GM12878 (cell line): ENCODE measurements around the gene ZNF618. TPM values are rescaled to one million over a fixed set of nuclear protein-coding genes. Genes with fewer than 3 reads are reported as not detected.

Experiments used
- ATAC-seq: fragments of 200-7000 bp; cut with Tn5 transposase; 3 replicates; pipeline ENCODE4 v1.9.1; 2020; ENCODE audit warnings: mild to moderate bottlenecking, moderate library complexity
- BruUV-seq: library from RNA; stranded (reverse); fragments of 400-500 nt; replicated peaks from 2 replicates; lab custom pipeline; 2021; lab: Mats Ljungman, UMichigan
- CTCF ChIA-PET: fragments of 300-600 bp; sonication (Branson Sonifier 250); formaldehyde crosslinking; extraction: SDS; loops from one replicate; lab custom pipeline; 2021; ENCODE audit warnings: inconsistent platforms; lab: Yijun Ruan, JAX
- POLR2A ChIA-PET: fragments of 350-600 bp; formaldehyde crosslinking; extraction: SDS; loops from one replicate; lab custom pipeline; 2021; ENCODE audit warnings: inconsistent platforms; lab: Charles Lee
- RAD21 ChIA-PET: fragments of 300-600 bp; sonication (Branson Sonifier 250); formaldehyde crosslinking; loops from one replicate; lab custom pipeline; 2023; ENCODE audit warnings: antibody characterized with exemption; ENCODE audit not compliant: unreplicated experiment; lab: Charles Lee
- SMC1A ChIA-PET: fragments of 300-600 bp; sonication (Branson Sonifier 250); formaldehyde crosslinking; loops from one replicate; lab custom pipeline; 2023; ENCODE audit not compliant: unreplicated experiment, uncharacterized antibody; lab: Charles Lee
- DNase-seq: peaks from one replicate; pipeline ENCODE4 v3.0.0-alpha.2; 2011; ENCODE audit warnings: low read depth, low spot score
- FAIRE-seq: peaks from 3 replicates; lab custom pipeline; 2011; peaks lifted over from hg19 to GRCh38; lab: Jason Lieb, UNC
- H2AFZ ChIP-seq: 2 replicates; pipeline ENCODE4 v1.6.0; 2011; ENCODE audit warnings: low read depth, low read length, control low read depth; ENCODE audit not compliant: control insufficient read depth
- H3K27ac ChIP-seq: 2 replicates; pipeline ENCODE4 v1.5.1; 2011; ENCODE audit warnings: control low read depth; ENCODE audit not compliant: control insufficient read depth, insufficient read depth
- H3K27me3 ChIP-seq, 2 experiments: replicated peaks in 1 of 2; 2 replicates each; pipeline versions ENCODE4 v1.6.0 to v1.6.1; 2011; ENCODE audit warnings: low read length in 1 of 2; ENCODE audit not compliant: control insufficient read depth in 2 of 2, insufficient read depth in 2 of 2
- H3K36me3 ChIP-seq, 2 experiments: 2 replicates each; pipeline ENCODE4 v1.5.1; 2011; ENCODE audit warnings: low read length in 1 of 2; ENCODE audit not compliant: control insufficient read depth in 2 of 2, insufficient read depth in 2 of 2
- H3K4me1 ChIP-seq: 2 replicates; pipeline ENCODE4 v1.6.1; 2011; ENCODE audit warnings: mild to moderate bottlenecking, low read length, moderate library complexity, mixed read lengths; ENCODE audit not compliant: control insufficient read depth, insufficient read depth
- H3K4me2 ChIP-seq: 2 replicates; pipeline ENCODE4 v1.6.0; 2011; ENCODE audit warnings: control low read depth; ENCODE audit not compliant: control insufficient read depth, insufficient read depth
- H3K4me3 ChIP-seq: fragments of 200-600 bp; sonication (generic); 2 replicates; pipeline ENCODE4 v1.5.1; 2016
- H3K79me2 ChIP-seq: 2 replicates; pipeline ENCODE4 v1.6.0; 2011; ENCODE audit warnings: low read length; ENCODE audit not compliant: control insufficient read depth, insufficient read depth
- H3K9ac ChIP-seq: 2 replicates; pipeline ENCODE4 v1.8.0; 2011; ENCODE audit warnings: low read length, control low read depth, mixed read lengths; ENCODE audit not compliant: control insufficient read depth, insufficient read depth
- H3K9me3 ChIP-seq: replicated peaks from 3 replicates; pipeline ENCODE4 v1.5.1; 2011; ENCODE audit warnings: mild to moderate bottlenecking, low read length; ENCODE audit not compliant: control insufficient read depth, insufficient read depth
- H4K20me1 ChIP-seq: 2 replicates; pipeline ENCODE4 v1.6.0; 2011; ENCODE audit not compliant: control insufficient read depth, insufficient read depth
- CBFB ChIP-seq: IDR thresholded peaks from 2 replicates; pipeline ENCODE4 v1.6.1; 2016; ENCODE audit warnings: antibody characterized with exemption, low read depth
- FOXK2 ChIP-seq: fragments of 450-650 bp; IDR thresholded peaks from 2 replicates; pipeline ENCODE4 v1.6.1; 2017; ENCODE audit warnings: mild to moderate bottlenecking, moderate library complexity
- IKZF1 ChIP-seq: fragments of 450-650 bp; conservative IDR thresholded peaks from 2 replicates; pipeline ENCODE4 v1.6.1; 2017; ENCODE audit warnings: antibody characterized with exemption, mild to moderate bottlenecking
- IKZF2 ChIP-seq, 2 experiments: fragments of 450-650 bp; IDR thresholded peaks; 2 replicates each; pipeline ENCODE4 v1.6.1; 2017; ENCODE audit warnings: mild to moderate bottlenecking in 2 of 2, moderate library complexity in 2 of 2
- PBX3 ChIP-seq: IDR thresholded peaks from 2 replicates; pipeline ENCODE4 v1.6.1; 2011; ENCODE audit warnings: mild to moderate bottlenecking, low read depth, low read length, moderate library complexity; ENCODE audit not compliant: insufficient replicate concordance
- POLR2AphosphoS2 ChIP-seq: IDR thresholded peaks from 2 replicates; pipeline ENCODE4 v1.6.1; 2011; ENCODE audit warnings: low read depth, mild to moderate bottlenecking, low read length, improper control_type of control experiment, moderate library complexity
- SPI1 ChIP-seq: IDR thresholded peaks from 2 replicates; pipeline ENCODE4 v1.6.1; 2011; ENCODE audit warnings: low read depth, mild to moderate bottlenecking, low read length, moderate library complexity, borderline replicate concordance; ENCODE audit not compliant: insufficient read depth
- TAF1 ChIP-seq: IDR thresholded peaks from 2 replicates; pipeline ENCODE4 v1.6.1; 2011; ENCODE audit warnings: mild to moderate bottlenecking, low read depth, low read length, borderline replicate concordance
- TCF7 ChIP-seq: IDR thresholded peaks from 2 replicates; pipeline ENCODE4 v1.6.1; 2014; ENCODE audit warnings: antibody characterized with exemption, borderline replicate concordance
- WGBS: methylation state at CpG from one replicate; pipeline ENCODE4 v1.1.6; 2016; ENCODE audit warnings: low lambda C conversion rate; ENCODE audit not compliant: insufficient replicate concordance, insufficient coverage; ENCODE audit errors: missing lambda C conversion rate; 5-methylcytosine and 5-hydroxymethylcytosine counted together
- in situ Hi-C: fragments of 300-500 bp; cut with MboI; formaldehyde crosslinking; loops from 9 replicates; pipeline ENCODE4 v1.14.3; 2018; ENCODE audit warnings: mixed read lengths
- intact Hi-C: fragments of 100-400 bp; cut with micrococcal nuclease; formaldehyde crosslinking; loops from one replicate; pipeline ENCODE4 v1.14.2; 2022; ENCODE audit not compliant: unreplicated experiment
- polyA plus RNA-seq, 11 experiments: library from polyadenylated mRNA; depleted of rRNA in 4 of 11; unstranded in 6 of 11; stranded (reverse) in 5 of 11; fragments of >200 nt; fragmentation: Nextera tagmentation in 4 of 11; fragmentation: Illumina TruSeq in 1 of 11; extraction: Ambion mirVana in 4 of 11; extraction: Trizol in 1 of 11; gene quantifications; 1 replicate in 1 of 11; 2 replicates in 10 of 11; pipeline versions ENCODE4 v1.2.1 to v1.2.3, GENCODE V29; 2011 to 2016; ENCODE audit warnings: inconsistent platforms in 2 of 11, missing spikeins in 2 of 11, low read depth in 1 of 11
- total RNA-seq, 4 experiments: library from RNA; depleted of rRNA in 3 of 4; stranded (reverse); fragments of >200 nt in 3 of 4; fragmentation: Illumina TruSeq in 1 of 4; extraction: Trizol in 1 of 4; gene quantifications; 2 replicates each; pipeline versions ENCODE4 v1.2.1 to v1.2.3, GENCODE V29; 2013 to 2021
- TF ChIP-seq, protein P1 (sequence below): fragments of 450-650 bp; IDR thresholded peaks from 2 replicates; pipeline ENCODE4 v1.6.1; 2017; ENCODE audit warnings: borderline replicate concordance

Gene ZNF618
- total and polyA plus RNA-seq, 10 of the 15 experiments (the other 5 are each of a cell fraction or from before 2014, with no cell fraction given): 0.01 to 0.24 (median 0.06) TPM; not detected in 2

- RAD21 ChIA-PET: no interaction called here
- BruUV-seq: no TSS peak
- DNase-seq: no peak
- Histone ChIP-seq H3K4me3 (no peak overlapping the region), H3K9me3 (no peaks in the 10 kb centered on the region), H3K79me2 (no peaks in the 10 kb centered on the region)
- no peak for ATAC-seq
- TF ChIP-seq, protein P1, sequence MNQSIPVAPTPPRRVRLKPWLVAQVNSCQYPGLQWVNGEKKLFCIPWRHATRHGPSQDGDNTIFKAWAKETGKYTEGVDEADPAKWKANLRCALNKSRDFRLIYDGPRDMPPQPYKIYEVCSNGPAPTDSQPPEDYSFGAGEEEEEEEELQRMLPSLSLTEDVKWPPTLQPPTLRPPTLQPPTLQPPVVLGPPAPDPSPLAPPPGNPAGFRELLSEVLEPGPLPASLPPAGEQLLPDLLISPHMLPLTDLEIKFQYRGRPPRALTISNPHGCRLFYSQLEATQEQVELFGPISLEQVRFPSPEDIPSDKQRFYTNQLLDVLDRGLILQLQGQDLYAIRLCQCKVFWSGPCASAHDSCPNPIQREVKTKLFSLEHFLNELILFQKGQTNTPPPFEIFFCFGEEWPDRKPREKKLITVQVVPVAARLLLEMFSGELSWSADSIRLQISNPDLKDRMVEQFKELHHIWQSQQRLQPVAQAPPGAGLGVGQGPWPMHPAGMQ: no peak
- no peak for TF ChIP-seq PBX3
- no peak for TF ChIP-seq SPI1
- no peak for TF ChIP-seq POLR2AphosphoS2
- no peak for TF ChIP-seq TAF1
- no peak for TF ChIP-seq TCF7
- TF ChIP-seq CBFB: no peak
- no peak for TF ChIP-seq FOXK2
- TF ChIP-seq IKZF2 (IDR thresholded peaks at IDR 0.05): no peak
- TF ChIP-seq IKZF1: no peak
- TF ChIP-seq, all 136 proteins: peak for 0
- ChIA-PET POLR2A (no interaction called here), SMC1A (no interaction called here), CTCF (no interaction called here)
- no peaks in the 10 kb centered on the region for H4K20me1 ChIP-seq
- intact Hi-C loops (no loop called here), in situ Hi-C loops (loop anchor here (10.0 kb wide), 1 partner anchor 55 kb away; no protein-coding TSS in a partner anchor)
- no peak for FAIRE-seq
- no peaks in the 10 kb centered on the region for H3K36me3 ChIP-seq
- H3K27ac ChIP-seq: no peak overlapping the region
- peaks cover 0 to 3% of the 10 kb centered on the region in 2 experiments; a peak in 1 of 4 replicates for H3K27me3 ChIP-seq
- no peaks in the 10 kb centered on the region for H3K4me1 ChIP-seq
- H3K4me2 ChIP-seq: no peak overlapping the region
- no peak overlapping the region for H2AFZ ChIP-seq
- WGBS: 38% methylated on average over 17 of the region's 17 CpGs
- no peak overlapping the region for H3K9ac ChIP-seq
Observed at GRCh38 chr9:113999256-114000062, 123.3 kb downstream of the ZNF618 start.
